ENCODE data around the gene PPP1R13B. TPM values are rescaled to one million over a fixed set of nuclear protein-coding genes. Genes with fewer than 3 reads are reported as not detected.

PPP1R13B gene
- total and polyA plus RNA-seq, 2 experiments from 2014 or later, result 2.0 to 8.5 TPM

- Mint-ChIP-seq H3K27ac (no peak overlapping the region), H3K27me3 (ENCODE audit: insufficient read depth, low read depth, poor library complexity) (peaks cover 35% of the 10 kb centered on the region), H3K4me3 (peak overlapping the region; percentile 86), H3K36me3 (ENCODE audit: low read depth) (no peaks in the 10 kb centered on the region; the same call in 2 of the 3 replicates), H3K4me1 (peaks cover 14% of the 10 kb centered on the region), H3K9me3 (no peaks in the 10 kb centered on the region)
- Histone ChIP-seq H3K27me3 (ENCODE audit: insufficient read depth) (peaks cover 47% of the 10 kb centered on the region), H3K79me2 (replicated peaks; ENCODE audit: insufficient read depth) (0 out of 2 replicates have a peak, but pooled peaks cover 5% of the 10 kb centered on the region), H3K36me3 (ENCODE audit: insufficient read depth) (no peaks in the 10 kb centered on the region), H4K20me1 (replicated peaks; ENCODE audit: insufficient read depth) (no peaks in the 10 kb centered on the region), H3K27ac (ENCODE audit: low read depth) (no peak overlapping the region), H3K4me1 (ENCODE audit: insufficient read depth) (peaks cover 13% of the 10 kb centered on the region; the same call in 1 of the 2 replicates), H3K4me2 (peak overlapping the region; percentile 84), H3F3A (replicated peaks; ENCODE audit: low read depth) (peaks cover 6% of the 10 kb centered on the region; the same call in 1 of the 2 replicates), H3K4me3 (peak overlapping the region; percentile 88), H3K9me2 (ENCODE audit: insufficient read depth) (no peaks in the 10 kb centered on the region), H2AFZ (peak overlapping the region; percentile 78; the same call in 1 of the 2 replicates)
- TF ChIP-seq ZNF462 (CRISPR knock-in tag; IDR thresholded peaks at IDR 0.05) (no peak), CREB1 (CRISPR knock-in tag; IDR thresholded peaks at IDR 0.05; ENCODE audit: low read depth) (no peak), STAT1 (IDR thresholded peaks at IDR 0.05; ENCODE audit: unreplicated experiment) (no peak), EZH2 (IDR thresholded peaks at IDR 0.05; ENCODE audit: low read depth, unreplicated experiment) (no peak), REST (IDR thresholded peaks at IDR 0.05; ENCODE audit: unreplicated experiment) (no peak), ZNF331 (CRISPR knock-in tag; IDR thresholded peaks at IDR 0.05; ENCODE audit: low read depth) (no peak), CTCF (conservative IDR thresholded peaks at IDR 0.05; ENCODE audit: low read depth in 2 of 2) (no peak), JUNB (IDR thresholded peaks at IDR 0.05; ENCODE audit: unreplicated experiment) (no peak), POLR2AphosphoS5 (IDR thresholded peaks at IDR 0.05; ENCODE audit: low read depth) (no peak), ZNF114 (CRISPR knock-in tag; IDR thresholded peaks at IDR 0.05) (no peak), ETS1 (IDR thresholded peaks at IDR 0.05) (no peak), EZH2phosphoT487 (IDR thresholded peaks at IDR 0.05; ENCODE audit: unreplicated experiment) (no peak), NANOG (IDR thresholded peaks at IDR 0.05; ENCODE audit: borderline replicate concordance) (no peak)
- DNase-seq (ENCODE audit: low spot score) (peak; percentile 67), ATAC-seq (peak; percentile 10)
Measured at GRCh38 chr14:103846543-103847450, 578 bp downstream of the PPP1R13B start.

Measured in GM23338 (cell line).